IPS-NIHi11 (cell line): Measurements from ENCODE around the gene PTF1A.
"Not testable (repeated sequence)": the region's sequence is repeated elsewhere in the genome, so short reads cannot be mapped to it uniquely, and the experiment has no call there.

Experiments used
- DNase-seq: peaks from one replicate; pipeline ENCODE4 v3.0.0; 2012; ENCODE audit warnings: mixed read lengths, low spot score

The PTF1A gene

DNA sequence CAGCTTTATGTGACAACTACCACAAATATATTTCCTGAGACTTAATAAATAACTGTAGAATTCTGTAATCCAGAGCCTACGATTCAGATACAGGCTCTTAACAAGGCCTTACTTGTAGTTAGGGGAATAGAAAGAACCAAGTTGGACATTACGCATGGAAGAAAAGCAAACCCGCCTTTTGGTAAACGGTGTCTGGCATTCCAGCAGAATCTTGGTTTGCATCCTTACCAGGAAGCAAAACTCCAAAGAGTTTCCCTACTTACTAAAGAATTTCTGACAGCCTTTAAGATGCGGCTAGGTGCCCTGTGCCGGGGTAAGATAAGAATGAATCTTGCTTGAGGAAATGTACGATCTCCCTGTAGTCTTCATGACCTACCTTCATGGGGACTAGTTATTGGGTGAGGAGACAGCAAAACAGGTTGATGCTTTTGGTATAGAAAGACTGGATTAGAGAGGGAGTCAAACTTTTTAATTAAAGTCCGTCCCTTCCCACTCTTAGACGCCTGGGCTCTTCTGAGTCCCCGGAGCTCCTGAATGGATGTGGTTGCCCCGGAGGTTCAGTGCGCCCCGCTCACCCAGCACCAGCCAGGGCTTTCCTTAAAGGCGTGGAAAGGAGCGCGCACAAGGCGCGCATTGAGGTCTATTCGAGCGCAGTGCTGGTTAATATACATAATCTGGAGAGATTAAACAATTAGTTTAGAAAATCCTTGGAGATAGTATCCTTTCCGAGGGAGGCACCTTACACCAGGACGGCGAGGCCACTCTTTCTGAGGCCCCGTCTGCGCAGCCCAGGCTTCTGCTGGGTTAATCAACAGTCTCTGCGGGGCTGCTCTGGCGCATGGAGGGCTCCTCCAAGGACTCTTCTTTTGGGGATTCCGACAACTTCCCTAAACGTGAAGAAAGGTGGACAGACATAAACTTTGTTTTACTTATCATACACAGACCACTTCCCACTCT is 11.5 kb downstream of the PTF1A start:
- no peak for DNase-seq

DNA sequence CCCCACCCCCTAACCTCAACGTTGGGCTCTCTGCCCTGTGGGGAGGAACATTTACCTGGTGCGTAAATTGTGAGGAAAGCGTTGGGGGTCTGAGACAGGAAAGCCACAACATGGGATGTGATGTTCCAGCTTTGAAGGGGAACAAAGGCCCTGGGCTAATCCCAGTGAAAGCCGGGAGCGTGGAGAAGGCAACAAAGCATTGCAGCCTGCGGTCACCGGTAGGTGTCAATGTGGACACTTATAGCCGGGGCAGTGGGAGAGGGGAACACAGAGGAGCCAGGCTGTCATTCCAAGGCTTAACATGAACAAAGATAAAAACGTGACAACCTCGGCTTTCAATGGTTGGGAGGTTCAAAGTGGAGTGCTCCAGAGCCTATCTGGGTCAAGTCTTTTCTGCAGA is 12.7 kb downstream of the PTF1A start:
- DNase-seq, result peak; percentile 41

DNA sequence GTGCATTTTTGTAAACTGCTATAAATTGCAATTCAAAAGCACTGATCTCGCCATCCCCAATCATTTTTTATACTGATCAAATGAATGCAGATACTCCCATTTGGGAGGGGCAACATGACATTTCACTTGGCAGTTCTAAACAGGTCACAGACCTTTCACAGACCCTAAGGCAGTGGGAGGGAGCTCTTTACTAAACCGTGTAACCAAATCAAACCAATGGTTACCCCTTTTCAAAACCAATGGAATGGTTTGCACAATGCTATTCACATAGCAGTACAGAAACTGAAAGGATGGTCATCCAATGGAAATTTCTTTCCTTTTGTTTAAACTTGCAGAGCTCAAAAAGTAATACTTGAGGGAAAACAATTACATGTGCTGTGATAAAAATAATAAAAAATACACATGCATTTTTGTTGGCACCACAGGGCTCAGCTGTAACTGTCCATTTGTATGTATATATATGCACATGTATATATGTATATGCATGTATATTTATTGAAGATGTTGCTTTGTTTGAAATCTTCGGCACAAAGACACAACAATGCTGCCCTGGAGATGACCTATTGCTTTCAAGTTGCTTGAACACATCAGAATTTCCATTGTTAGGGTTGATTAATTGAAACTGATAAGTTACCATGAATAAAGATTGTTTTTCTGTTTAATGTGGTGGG is 14.0 kb downstream of the PTF1A start:
- no peak for DNase-seq

DNA sequence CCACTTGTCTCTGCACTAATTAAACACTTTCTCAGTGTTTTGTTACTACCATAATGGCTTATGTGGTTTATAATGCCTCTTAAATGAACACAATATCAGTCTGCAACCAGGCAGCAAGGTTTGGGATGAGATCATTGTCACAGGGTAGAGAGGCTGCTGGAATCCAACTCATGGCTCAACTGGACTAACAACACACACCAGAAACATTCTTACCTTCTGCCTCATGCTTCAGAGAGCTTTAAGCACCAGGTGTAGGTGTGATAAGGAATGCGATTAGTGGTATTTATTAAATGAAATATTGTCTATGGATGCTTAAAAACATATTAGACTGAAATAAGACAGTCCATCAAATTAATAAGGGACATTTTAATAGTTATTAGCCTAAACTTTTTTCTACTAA is 25.4 kb downstream of the PTF1A start:
- DNase-seq, result no peak

DNA sequence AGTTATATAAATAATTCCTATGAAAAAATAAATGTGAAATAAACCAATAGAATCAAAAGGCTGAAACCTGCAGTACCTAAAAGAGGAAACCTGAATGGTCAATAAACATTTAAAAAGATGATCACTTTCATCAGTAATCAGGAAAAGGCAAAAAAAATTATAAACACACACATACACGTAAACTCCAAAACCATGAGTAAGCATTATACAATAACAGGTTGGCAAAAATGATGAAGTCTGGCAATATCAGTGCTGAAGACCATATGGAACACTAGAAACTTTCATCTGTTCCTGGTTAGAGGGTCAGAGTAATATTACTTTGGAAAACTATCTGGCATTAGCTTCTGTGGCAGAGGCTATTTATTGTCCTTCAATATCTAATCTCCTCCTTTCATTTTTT is 38.5 kb downstream of the PTF1A start:
- no peak for DNase-seq

DNA sequence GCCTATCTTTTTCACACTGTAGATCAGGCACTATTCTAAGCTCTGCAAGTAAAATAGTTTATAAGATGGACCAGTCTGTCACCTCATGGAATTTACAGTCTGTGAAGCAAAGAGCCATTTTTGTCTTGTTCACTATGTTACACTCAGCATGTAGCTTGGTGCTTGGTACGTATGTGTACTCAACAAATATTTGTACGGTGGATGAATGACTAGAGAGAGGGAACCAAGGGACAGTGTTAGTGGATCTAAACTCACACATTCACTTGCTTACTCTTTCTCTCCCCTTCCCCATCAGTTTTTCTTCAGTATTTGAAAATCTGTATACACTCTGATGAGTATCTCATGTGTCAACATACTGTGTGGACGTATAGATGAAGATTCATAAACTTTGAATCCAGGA is 45.9 kb downstream of the PTF1A start:
- DNase-seq, result no peak

DNA sequence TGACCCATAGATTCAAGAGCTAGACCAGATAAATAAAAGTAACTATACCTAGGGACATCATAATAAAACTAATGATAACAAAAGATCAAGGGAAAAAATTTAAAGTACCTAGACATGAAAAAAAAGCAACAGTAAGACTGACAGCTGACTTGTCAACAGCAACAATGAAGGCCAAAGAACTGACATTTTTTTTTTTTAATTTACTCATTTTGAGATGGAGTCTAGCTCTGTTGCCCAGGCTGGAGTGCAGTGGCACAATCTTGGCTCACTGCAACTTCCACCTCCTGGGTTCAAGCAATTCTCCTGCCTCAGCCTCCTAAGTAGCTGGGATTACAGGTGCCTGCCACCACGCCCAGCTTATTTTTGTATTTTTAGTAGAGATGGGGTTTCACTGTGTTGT is 49.7 kb downstream of the PTF1A start:
- DNase-seq, result not testable (repeated sequence)
